ENCODE results near the gene ABL1.

The ABL1 gene

GRCh38 chr9:130912932-130913598 lies 78.0 kb downstream of the ABL1 start:
- no peak overlapping the region for H3K4me2 ChIP-seq (ENCODE audit: low read depth, low read length, poor library complexity, severe bottlenecking)

GRCh38 chr9:130913599-130914416 lies 78.8 kb downstream of the ABL1 start:
- H3K79me2 ChIP-seq (ENCODE audit: insufficient read depth, low read length): no peaks in the 10 kb centered on the region
- H4K20me1 ChIP-seq (ENCODE audit: low read depth, low read length): no peaks in the 10 kb centered on the region; the same call in 1 of the 2 replicates
- no peaks in the 10 kb centered on the region for H3F3A ChIP-seq (ENCODE audit: insufficient read depth)
- no peaks in the 10 kb centered on the region for H3K9me2 ChIP-seq (replicated peaks; ENCODE audit: insufficient read depth, low read length)
- H3K9ac ChIP-seq (ENCODE audit: low read length): no peak overlapping the region
- no peak overlapping the region for H3K4me2 ChIP-seq (ENCODE audit: low read depth, low read length, poor library complexity, severe bottlenecking)
- no peak overlapping the region for H2AFZ ChIP-seq (ENCODE audit: low read depth, low read length, severe bottlenecking)
- TF ChIP-seq EZH2phosphoT487 (conservative IDR thresholded peaks at IDR 0.05; ENCODE audit: low read length): no peak
- TF ChIP-seq, protein P1, sequence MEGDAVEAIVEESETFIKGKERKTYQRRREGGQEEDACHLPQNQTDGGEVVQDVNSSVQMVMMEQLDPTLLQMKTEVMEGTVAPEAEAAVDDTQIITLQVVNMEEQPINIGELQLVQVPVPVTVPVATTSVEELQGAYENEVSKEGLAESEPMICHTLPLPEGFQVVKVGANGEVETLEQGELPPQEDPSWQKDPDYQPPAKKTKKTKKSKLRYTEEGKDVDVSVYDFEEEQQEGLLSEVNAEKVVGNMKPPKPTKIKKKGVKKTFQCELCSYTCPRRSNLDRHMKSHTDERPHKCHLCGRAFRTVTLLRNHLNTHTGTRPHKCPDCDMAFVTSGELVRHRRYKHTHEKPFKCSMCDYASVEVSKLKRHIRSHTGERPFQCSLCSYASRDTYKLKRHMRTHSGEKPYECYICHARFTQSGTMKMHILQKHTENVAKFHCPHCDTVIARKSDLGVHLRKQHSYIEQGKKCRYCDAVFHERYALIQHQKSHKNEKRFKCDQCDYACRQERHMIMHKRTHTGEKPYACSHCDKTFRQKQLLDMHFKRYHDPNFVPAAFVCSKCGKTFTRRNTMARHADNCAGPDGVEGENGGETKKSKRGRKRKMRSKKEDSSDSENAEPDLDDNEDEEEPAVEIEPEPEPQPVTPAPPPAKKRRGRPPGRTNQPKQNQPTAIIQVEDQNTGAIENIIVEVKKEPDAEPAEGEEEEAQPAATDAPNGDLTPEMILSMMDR (IDR thresholded peaks at IDR 0.05; ENCODE audit: insufficient read depth, low read length, poor library complexity, severe bottlenecking): no peak
- H3K27me3 ChIP-seq (ENCODE audit: low read length): no peaks in the 10 kb centered on the region
- H3K27ac ChIP-seq (ENCODE audit: low read depth, low read length): no peak overlapping the region
- no peaks in the 10 kb centered on the region for H3K9me3 ChIP-seq (ENCODE audit: insufficient read depth, low read length)
- no peak overlapping the region for H3K4me3 ChIP-seq (ENCODE audit: insufficient read depth, low read length, poor library complexity, severe bottlenecking)
- no peaks in the 10 kb centered on the region for H3K36me3 ChIP-seq (ENCODE audit: low read length)

More at GRCh38 chr9:130912932-130913598, 78.0 kb downstream of the ABL1 start:
- no peak for TF ChIP-seq EZH2phosphoT487 (conservative IDR thresholded peaks at IDR 0.05; ENCODE audit: low read length)
- TF ChIP-seq, protein P1 (IDR thresholded peaks at IDR 0.05; ENCODE audit: insufficient read depth, low read length, poor library complexity, severe bottlenecking): no peak
- H4K20me1 ChIP-seq (ENCODE audit: low read depth, low read length): no peaks in the 10 kb centered on the region; the same call in 1 of the 2 replicates
- H3K9me2 ChIP-seq (replicated peaks; ENCODE audit: insufficient read depth, low read length): no peaks in the 10 kb centered on the region
- H3K9ac ChIP-seq (ENCODE audit: low read length): no peak overlapping the region
- no peaks in the 10 kb centered on the region for H3K36me3 ChIP-seq (ENCODE audit: low read length)
- H3K79me2 ChIP-seq (ENCODE audit: insufficient read depth, low read length): no peaks in the 10 kb centered on the region
- H3F3A ChIP-seq (ENCODE audit: insufficient read depth): no peaks in the 10 kb centered on the region
- H3K27me3 ChIP-seq (ENCODE audit: low read length): no peaks in the 10 kb centered on the region
- H3K9me3 ChIP-seq (ENCODE audit: insufficient read depth, low read length): no peaks in the 10 kb centered on the region
- H2AFZ ChIP-seq (ENCODE audit: low read depth, low read length, severe bottlenecking): no peak overlapping the region
- H3K27ac ChIP-seq (ENCODE audit: low read depth, low read length): no peak overlapping the region
- no peak overlapping the region for H3K4me3 ChIP-seq (ENCODE audit: insufficient read depth, low read length, poor library complexity, severe bottlenecking)

DNA sequence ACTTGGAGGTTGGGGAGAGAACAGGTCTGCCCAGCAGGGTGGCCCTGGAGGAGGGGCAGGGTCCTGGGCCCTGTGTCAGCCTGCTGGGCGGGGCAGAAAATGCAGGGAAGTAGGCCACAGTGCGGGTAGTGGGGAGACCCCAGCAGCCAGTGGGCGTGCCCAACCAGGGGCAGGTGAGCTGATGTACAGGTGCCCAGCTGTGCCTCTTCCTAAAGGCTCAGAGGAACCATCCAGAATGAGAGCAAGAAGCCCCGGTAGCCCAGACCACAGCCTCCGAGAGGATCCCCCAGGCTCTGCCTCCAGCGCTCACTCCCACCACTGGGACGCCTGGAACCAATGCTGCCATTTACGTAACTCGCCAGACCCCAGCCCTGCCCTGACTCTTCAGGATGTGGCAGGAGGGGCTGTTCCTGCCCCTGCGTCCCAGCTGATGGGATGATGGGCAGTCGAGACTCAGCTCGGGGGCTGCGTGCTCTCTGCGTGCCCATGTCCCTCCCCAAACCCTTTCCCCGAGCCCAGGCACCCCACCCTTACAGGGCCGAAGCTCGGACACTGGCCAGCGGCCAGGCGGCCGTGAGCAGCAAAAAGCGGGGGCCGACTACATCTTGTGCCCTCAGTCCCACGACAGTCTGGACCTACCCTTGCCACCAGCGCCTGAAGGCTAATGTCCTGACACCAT lies 79.5 kb downstream of the ABL1 start:
- no peak overlapping the region for H3K4me3 ChIP-seq (ENCODE audit: insufficient read depth, low read length, poor library complexity, severe bottlenecking)
- H3K27me3 ChIP-seq (ENCODE audit: low read length): no peaks in the 10 kb centered on the region
- no peaks in the 10 kb centered on the region for H3K9me3 ChIP-seq (ENCODE audit: insufficient read depth, low read length)
- TF ChIP-seq, protein P1 (IDR thresholded peaks at IDR 0.05; ENCODE audit: insufficient read depth, low read length, poor library complexity, severe bottlenecking): no peak
- TF ChIP-seq EZH2phosphoT487 (conservative IDR thresholded peaks at IDR 0.05; ENCODE audit: low read length): no peak
- H3K9me2 ChIP-seq (replicated peaks; ENCODE audit: insufficient read depth, low read length): no peaks in the 10 kb centered on the region
- no peaks in the 10 kb centered on the region for H3K36me3 ChIP-seq (ENCODE audit: low read length)
- no peak overlapping the region for H3K27ac ChIP-seq (ENCODE audit: low read depth, low read length)
- no peaks in the 10 kb centered on the region; the same call in 1 of the 2 replicates for H4K20me1 ChIP-seq (ENCODE audit: low read depth, low read length)
- no peak overlapping the region for H3K4me2 ChIP-seq (ENCODE audit: low read depth, low read length, poor library complexity, severe bottlenecking)
- H3K9ac ChIP-seq (ENCODE audit: low read length): no peak overlapping the region
- H2AFZ ChIP-seq (ENCODE audit: low read depth, low read length, severe bottlenecking): no peak overlapping the region
- no peaks in the 10 kb centered on the region for H3F3A ChIP-seq (ENCODE audit: insufficient read depth)
- H3K79me2 ChIP-seq (ENCODE audit: insufficient read depth, low read length): no peaks in the 10 kb centered on the region

Data from SU-DHL-6 (cell line).